Neural cell (in vitro differentiated cells): ENCODE data around the gene LATS2. TPM values are rescaled to one million over a fixed set of nuclear protein-coding genes. Genes with fewer than 3 reads are reported as not detected.

Experiments
- H2AFZ ChIP-seq: fragments of 200-600, 300-800 bp; sonication (generic), shearing (Covaris generic); 2 replicates; pipeline ENCODE4 v1.6.0; 2014; ENCODE audit warnings: low read depth, mild to moderate bottlenecking, antibody characterized with exemption, low read length, moderate library complexity
- H3F3A ChIP-seq: fragments of 200-600 bp; shearing (Covaris generic); 2 replicates; pipeline ENCODE4 v1.6.1; 2016; ENCODE audit warnings: mild to moderate bottlenecking, moderate library complexity, mixed read lengths, antibody characterized with exemption, low read length; ENCODE audit not compliant: insufficient read depth, poor library complexity, severe bottlenecking
- H3K27ac ChIP-seq: fragments of 200-600, 300-800 bp; sonication (generic), shearing (Covaris generic); 2 replicates; pipeline ENCODE4 v1.5.1; 2014; ENCODE audit warnings: mild to moderate bottlenecking, low read length, moderate library complexity
- H3K27me3 ChIP-seq: fragments of 300-800, 200-600 bp; sonication (generic), shearing (Covaris generic); 2 replicates; pipeline ENCODE4 v1.6.0; 2014; ENCODE audit warnings: mild to moderate bottlenecking, low read depth, low read length, moderate library complexity; ENCODE audit not compliant: insufficient read depth
- H3K36me3 ChIP-seq: fragments of 300-800, 200-600 bp; sonication (generic), shearing (Covaris generic); 2 replicates; pipeline ENCODE4 v1.5.1; 2014; ENCODE audit warnings: mild to moderate bottlenecking, antibody characterized with exemption, low read length, moderate library complexity; ENCODE audit not compliant: insufficient read depth
- H3K4me2 ChIP-seq: fragments of 300-800, 200-600 bp; sonication (generic), shearing (Covaris generic); 2 replicates; pipeline ENCODE4 v1.6.0; 2014; ENCODE audit warnings: mild to moderate bottlenecking, low read length
- H3K4me3 ChIP-seq: fragments of 300-800, 200-600 bp; sonication (generic), shearing (Covaris generic); 2 replicates; pipeline ENCODE4 v1.5.1; 2014; ENCODE audit warnings: mild to moderate bottlenecking, low read length, moderate library complexity
- H3K79me2 ChIP-seq: fragments of 200-600 bp; shearing (Covaris generic); replicated peaks from 2 replicates; pipeline ENCODE4 v1.6.0; 2014; ENCODE audit warnings: mild to moderate bottlenecking, low read length, moderate library complexity; ENCODE audit not compliant: insufficient read depth
- H3K9ac ChIP-seq: fragments of 300-800, 200-600 bp; sonication (generic), shearing (Covaris generic); 2 replicates; pipeline ENCODE4 v1.6.1; 2016; ENCODE audit warnings: mild to moderate bottlenecking, low read length, mixed read lengths
- H3K9me2 ChIP-seq: fragments of 200-600 bp; shearing (Covaris generic); 2 replicates; pipeline ENCODE4 v1.6.1; 2016; ENCODE audit warnings: mild to moderate bottlenecking, low read length, mixed read lengths; ENCODE audit not compliant: insufficient read depth
- H3K9me3 ChIP-seq: fragments of 200-600, 300-800 bp; sonication (generic), shearing (Covaris generic); 2 replicates; pipeline ENCODE4 v1.6.1; 2016; ENCODE audit warnings: mild to moderate bottlenecking, mixed run types, low read length, moderate library complexity, mixed read lengths
- H4K20me1 ChIP-seq: fragments of 200-600 bp; shearing (Covaris generic); 2 replicates; pipeline ENCODE4 v1.6.1; 2016; ENCODE audit warnings: mild to moderate bottlenecking, mixed run types; ENCODE audit not compliant: insufficient read depth
- CTCF ChIP-seq: fragments of 450-650 bp; IDR thresholded peaks from 2 replicates; pipeline ENCODE4 v1.5.1; 2014; ENCODE audit warnings: antibody characterized with exemption, mild to moderate bottlenecking, moderate library complexity; ENCODE audit not compliant: poor library complexity, severe bottlenecking
- EP300 ChIP-seq: fragments of 450-650 bp; conservative IDR thresholded peaks from 2 replicates; pipeline ENCODE4 v1.6.1; 2014; ENCODE audit warnings: antibody characterized with exemption, mild to moderate bottlenecking, moderate library complexity; ENCODE audit not compliant: poor library complexity, severe bottlenecking
- EZH2 ChIP-seq: fragments of 200-600, 300-800 bp; shearing (Covaris generic), sonication (generic); IDR thresholded peaks from 2 replicates; pipeline ENCODE4 v1.6.1; 2014; ENCODE audit warnings: antibody characterized with exemption, low read length, borderline replicate concordance, mild to moderate bottlenecking; ENCODE audit not compliant: insufficient read depth, poor library complexity, severe bottlenecking
- MXI1 ChIP-seq: fragments of 450-650 bp; conservative IDR thresholded peaks from 2 replicates; pipeline ENCODE4 v1.6.1; 2014; ENCODE audit warnings: antibody characterized with exemption, mild to moderate bottlenecking; ENCODE audit not compliant: poor library complexity, severe bottlenecking
- POLR2AphosphoS5 ChIP-seq: IDR thresholded peaks from 2 replicates; pipeline ENCODE4 v1.6.1; 2012
- RAD21 ChIP-seq: fragments of 450-650 bp; conservative IDR thresholded peaks from 2 replicates; pipeline ENCODE4 v1.6.1; 2014; ENCODE audit warnings: antibody characterized with exemption, mild to moderate bottlenecking, moderate library complexity
- REST ChIP-seq: IDR thresholded peaks from 2 replicates; pipeline ENCODE4 v1.6.1; 2012; ENCODE audit warnings: borderline replicate concordance
- SMC3 ChIP-seq: fragments of 450-650 bp; conservative IDR thresholded peaks from 2 replicates; pipeline ENCODE4 v1.6.1; 2014; ENCODE audit warnings: antibody characterized with exemption, mild to moderate bottlenecking, moderate library complexity; ENCODE audit not compliant: poor library complexity
- TAF1 ChIP-seq: IDR thresholded peaks from 2 replicates; pipeline ENCODE4 v1.6.1; 2012; ENCODE audit warnings: low read depth
- polyA plus RNA-seq: library from polyadenylated mRNA; depleted of rRNA; stranded (reverse); fragments of >200 nt; gene quantifications from 2 replicates; pipeline ENCODE4 v1.2.3, GENCODE V29; 2014

LATS2 gene
- polyA plus RNA-seq, 1 donor from 2014 or later, result 2.6 TPM

DNA sequence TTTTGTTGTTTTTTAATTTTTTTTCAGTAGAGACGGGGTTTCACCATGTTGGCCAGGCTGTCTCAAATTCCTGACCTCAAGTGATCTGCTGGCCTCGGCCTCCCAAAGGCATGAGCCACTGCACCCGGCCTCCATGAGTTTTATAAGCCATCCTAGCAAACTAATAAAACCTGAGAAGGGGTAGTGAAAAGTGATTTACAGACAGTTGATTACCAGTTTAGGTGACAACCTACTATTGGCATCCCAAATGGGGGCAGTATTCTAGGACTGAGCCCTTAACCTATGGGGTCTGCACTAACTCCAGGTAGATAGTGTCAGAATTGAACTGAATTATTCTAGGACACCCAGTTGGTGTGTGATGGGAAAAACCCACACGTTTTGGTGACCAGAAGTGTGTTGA, 6.5 kb upstream of the LATS2 start:
- Histone ChIP-seq H3K4me2 (no peak overlapping the region), H3K36me3 (no peaks in the 10 kb centered on the region), H3K27me3 (no peaks in the 10 kb centered on the region), H3F3A (no peaks in the 10 kb centered on the region), H3K9me3 (no peaks in the 10 kb centered on the region), H3K9ac (no peak overlapping the region), H3K27ac (no peak overlapping the region), H3K79me2 (no peaks in the 10 kb centered on the region), H4K20me1 (no peaks in the 10 kb centered on the region), H3K4me3 (no peak overlapping the region), H2AFZ (no peak overlapping the region), H3K9me2 (no peaks in the 10 kb centered on the region)
- TF ChIP-seq EZH2 (no peak), MXI1 (no peak), REST (no peak), CTCF (no peak), RAD21 (no peak), POLR2AphosphoS5 (no peak), SMC3 (no peak), EP300 (no peak), TAF1 (no peak)

DNA sequence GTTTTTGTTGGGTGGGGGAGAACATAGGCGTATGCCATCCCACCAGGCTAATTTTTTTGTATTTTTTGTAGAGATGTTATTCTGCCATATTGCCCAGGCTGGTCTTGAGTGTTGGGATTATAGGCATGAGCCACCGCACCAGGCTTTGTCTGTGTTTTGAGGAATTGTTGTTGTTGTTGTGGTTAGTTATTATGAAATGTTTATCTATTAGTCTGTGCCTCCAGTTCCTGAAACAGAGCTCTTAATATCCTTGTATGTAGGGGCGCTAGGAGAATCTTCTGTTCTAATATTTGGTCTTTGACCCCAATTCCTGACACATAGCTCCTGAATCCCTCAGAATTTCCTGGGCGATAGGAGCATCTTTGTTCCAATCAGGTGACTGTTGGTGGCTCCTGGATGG, 5.6 kb upstream of the LATS2 start:
- H3K4me2 ChIP-seq, result no peak overlapping the region
- H3K9me3 ChIP-seq, result no peaks in the 10 kb centered on the region
- H2AFZ ChIP-seq, result no peak overlapping the region
- H3F3A ChIP-seq, result no peaks in the 10 kb centered on the region
- no peak overlapping the region for H3K27ac ChIP-seq
- H4K20me1 ChIP-seq, result no peaks in the 10 kb centered on the region
- H3K9me2 ChIP-seq, result no peaks in the 10 kb centered on the region
- no peaks in the 10 kb centered on the region for H3K27me3 ChIP-seq
- H3K36me3 ChIP-seq, result no peaks in the 10 kb centered on the region
- H3K79me2 ChIP-seq, result no peaks in the 10 kb centered on the region
- H3K9ac ChIP-seq, result no peak overlapping the region
- no peak overlapping the region for H3K4me3 ChIP-seq
- TF ChIP-seq POLR2AphosphoS5 (no peak), CTCF (no peak), REST (no peak), SMC3 (no peak), RAD21 (no peak), EZH2 (no peak), TAF1 (no peak), MXI1 (no peak), EP300 (no peak)
